Germinal center (tissue), 1 donor: Measurements from ENCODE around the gene EGLN1.

Experiments
- DNase-seq: peaks from one replicate; pipeline ENCODE4 v3.0.0; 2012; ENCODE audit warnings: mixed read lengths, low spot score

Gene EGLN1

DNA sequence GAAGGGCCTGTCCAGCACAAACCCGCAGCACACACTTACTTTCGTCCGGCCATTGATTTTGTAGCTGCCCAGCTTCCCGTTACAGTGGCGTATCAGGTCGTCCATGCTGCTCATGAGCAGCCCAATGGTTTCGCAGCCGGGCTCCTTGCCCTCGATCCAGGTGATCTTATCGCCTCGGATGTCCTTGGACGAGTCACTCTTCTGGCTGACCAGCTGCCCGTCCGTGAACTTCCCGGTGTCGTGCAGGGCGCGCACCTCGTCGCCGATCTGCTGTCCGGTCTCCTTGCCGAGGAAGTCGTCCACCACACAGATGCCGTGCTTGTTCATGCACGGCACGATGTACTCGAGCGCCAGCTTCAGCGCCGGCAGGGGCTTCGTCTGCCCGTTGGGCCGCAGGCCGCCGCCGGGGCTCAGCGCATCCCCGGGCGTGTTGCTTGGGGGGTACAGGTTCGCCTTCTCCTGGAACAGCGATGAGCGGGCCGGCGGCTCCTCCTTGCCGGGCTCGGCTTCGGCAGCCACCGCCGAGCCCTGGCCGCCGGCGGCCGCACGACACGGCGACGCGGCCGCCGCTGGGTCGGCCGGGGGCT, 1.0 kb downstream of the EGLN1 start:
- peak; percentile 47 for DNase-seq

DNA sequence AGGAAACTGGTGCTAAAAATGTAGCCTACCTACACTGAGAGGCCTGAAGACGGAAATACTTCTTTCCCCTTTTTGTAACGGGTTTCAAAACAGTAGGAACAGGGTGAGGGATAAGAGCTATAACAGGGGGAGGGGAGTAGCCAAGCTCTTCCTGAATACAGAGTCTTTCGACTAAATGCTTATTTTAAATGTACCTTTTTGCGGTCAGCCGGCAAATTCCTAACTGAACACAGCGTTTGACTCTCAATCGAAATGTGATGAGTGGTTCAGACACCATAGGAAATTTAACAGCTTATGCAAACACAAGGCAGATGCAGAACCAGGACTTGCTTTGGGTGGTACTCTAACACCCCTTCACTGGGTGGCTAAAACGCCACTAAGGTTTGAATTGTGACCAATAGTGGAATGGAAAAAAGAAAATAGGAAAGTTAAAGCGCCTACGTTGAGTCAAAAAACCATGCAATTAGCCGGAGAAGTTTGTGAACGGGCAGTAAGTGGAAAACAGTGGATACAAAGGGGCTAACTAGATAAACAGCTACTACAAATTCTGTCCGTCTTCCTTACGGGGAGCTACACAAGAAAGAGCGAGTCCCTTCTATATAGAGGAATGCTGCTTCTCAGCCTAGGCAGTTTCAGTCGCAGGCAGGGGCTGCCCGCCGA, 1.7 kb downstream of the EGLN1 start:
- peak; percentile 28 for DNase-seq

DNA sequence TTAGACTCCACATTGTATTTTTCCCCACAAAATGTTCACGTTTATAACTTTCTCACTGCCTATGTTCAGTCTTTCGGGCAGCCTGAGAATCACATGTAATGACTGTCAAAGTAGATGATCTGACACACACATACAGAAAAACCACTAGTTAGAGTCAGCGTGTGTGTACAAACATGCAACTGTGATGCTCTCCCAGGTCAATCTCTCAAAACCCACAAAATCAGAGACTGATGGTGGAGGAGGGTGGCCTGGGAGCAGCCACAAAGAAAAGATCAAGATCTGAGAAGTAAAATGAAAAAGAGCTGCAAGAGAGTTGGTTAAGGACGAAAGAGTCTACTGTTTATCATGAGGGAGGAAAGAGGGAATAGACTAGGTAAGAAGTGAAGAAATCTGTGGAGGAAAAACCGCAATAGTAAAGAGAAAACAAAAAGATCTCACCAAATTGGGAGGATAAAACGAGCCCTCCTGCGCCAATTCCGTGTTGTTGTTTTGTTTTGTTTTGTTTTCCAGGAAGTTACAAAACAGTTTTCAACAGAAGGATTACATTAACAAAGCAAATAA, 2.3 kb downstream of the EGLN1 start:
- no peak for DNase-seq

DNA sequence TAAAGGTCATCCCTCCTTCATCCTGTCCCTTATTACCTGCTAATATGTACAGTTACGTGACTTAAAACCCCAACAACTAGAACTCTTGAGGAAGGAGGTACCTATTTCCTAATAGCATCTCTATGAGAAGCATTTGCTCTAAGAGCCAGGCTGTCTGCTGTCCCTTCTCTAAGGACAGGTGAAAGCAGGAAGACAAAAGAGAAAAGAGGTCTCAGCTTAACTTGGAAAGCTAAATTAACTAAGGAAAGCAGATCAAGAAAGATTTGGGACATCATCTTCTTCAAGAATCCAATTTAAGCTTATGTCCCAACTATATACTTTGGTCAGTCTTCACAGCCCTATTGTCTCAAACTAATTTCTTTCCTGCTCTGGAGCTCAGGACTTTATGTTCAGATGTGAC, 2.9 kb downstream of the EGLN1 start:
- DNase-seq: no peak

DNA sequence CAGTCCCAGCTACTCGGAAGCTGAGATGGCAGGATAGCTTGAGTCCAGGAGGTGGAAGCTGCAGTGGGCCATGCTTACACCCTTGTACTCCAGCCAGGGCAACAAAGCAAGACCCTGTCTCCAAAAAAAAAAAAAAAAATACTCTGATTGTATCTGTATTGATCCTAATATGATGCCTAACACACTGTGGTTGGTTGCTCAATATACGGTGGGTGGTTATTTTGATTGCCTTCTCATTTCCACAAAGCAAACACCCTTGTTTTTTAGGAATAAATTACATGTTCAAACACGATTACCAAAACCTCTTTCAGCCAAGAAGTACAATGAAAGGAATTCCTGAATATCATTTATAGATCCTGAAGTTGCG, 3.4 kb downstream of the EGLN1 start:
- no peak for DNase-seq

DNA sequence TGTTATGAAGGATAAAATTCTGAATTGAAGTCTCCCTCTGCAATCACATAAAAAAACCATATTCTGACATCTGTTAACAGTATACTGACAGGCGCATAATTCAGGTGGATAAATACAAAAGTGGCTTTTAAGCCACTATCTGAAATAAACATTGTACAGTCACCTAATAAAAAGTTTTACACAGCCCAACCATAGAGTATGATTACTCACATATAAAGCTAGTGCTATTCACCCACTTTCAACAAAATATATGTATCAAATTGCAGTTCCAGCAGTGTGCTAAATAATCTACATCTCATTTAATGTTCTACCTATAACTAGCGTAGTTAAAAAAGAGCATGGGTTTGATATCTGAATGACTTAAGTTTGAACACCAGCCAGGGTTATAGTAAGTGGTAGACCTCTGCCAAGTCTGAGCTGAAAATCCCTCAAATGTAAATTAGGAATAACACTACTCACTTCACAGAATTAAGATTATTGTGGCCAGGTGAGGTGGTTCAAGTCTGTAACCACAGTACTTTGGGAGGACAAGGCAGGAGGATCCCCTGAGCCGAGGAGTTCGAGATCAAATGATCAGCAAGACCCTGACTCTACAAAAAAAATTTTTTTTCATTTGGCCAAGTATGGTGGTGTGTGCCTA, 3.9 kb downstream of the EGLN1 start:
- DNase-seq: no peak

- DNase-seq: no peak
Observed at GRCh38 chr1:231417513-231417912, 4.6 kb downstream of the EGLN1 start.

DNA sequence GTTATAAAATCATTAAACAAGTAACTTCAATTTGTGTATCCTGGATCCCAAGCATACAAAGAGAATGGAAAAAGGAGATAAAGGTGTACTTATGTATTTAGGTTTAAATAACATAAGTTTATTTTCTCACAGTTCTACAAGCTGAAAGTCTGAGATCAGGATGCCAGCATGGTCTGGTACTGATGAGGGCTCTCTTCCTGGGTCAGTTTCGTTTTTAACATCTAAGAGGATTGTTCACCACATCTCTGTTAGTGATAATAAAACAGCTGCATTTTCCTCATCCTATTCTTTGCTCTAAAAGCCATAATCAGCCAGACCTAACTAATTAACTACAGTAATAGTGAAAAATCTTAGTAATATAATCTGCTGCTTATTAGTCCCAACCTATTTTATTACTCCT, 5.2 kb downstream of the EGLN1 start:
- no peak for DNase-seq

GRCh38 chr1:231415018-231415583, 7.0 kb downstream of the EGLN1 start:
- DNase-seq: no peak

DNA sequence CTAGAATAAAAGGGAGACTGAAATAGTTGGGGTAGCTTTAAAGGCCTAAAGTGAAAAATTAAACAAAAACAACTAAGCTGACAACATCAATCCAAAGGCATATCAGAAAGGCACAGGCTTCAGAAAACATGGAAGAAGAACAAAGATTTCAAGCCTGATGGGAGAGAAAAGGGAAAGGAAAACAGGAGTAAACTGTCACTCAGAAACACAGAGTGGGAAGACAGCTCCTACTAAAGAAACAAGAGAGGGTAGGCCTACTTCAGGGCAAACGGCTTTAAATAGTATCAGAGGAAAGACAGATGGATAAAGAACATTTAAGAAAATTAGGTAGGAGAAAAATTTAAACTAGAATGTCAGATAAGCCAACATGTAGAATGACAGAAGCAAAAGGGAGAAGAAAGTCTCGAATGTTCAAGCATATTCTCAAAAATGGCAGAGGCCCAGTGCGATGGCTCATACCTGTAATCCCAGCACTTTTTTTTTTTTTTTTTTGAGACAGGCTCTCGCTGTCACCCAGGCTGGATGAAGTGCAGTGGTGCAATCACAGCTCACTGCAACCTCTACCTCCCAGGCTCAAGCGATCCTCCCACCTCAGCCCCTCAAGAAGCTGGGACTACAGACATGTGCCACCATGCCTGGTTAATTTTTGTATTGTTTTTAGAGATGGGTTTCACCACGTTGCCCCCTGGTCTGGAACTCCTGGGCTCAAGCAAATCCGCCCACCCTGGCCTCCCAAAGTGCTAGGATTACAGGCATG, 7.6 kb downstream of the EGLN1 start:
- DNase-seq: no peak

GRCh38 chr1:231413749-231414082, 8.4 kb downstream of the EGLN1 start:
- DNase-seq: no peak

- no peak for DNase-seq
Observed at GRCh38 chr1:231411036-231411531, 11.0 kb downstream of the EGLN1 start.

GRCh38 chr1:231410036-231410612, 12.0 kb downstream of the EGLN1 start:
- no peak for DNase-seq

- DNase-seq: no peak
Observed at GRCh38 chr1:231408528-231409094, 13.5 kb downstream of the EGLN1 start.

GRCh38 chr1:231407547-231408396, 14.3 kb downstream of the EGLN1 start:
- no peak for DNase-seq

DNA sequence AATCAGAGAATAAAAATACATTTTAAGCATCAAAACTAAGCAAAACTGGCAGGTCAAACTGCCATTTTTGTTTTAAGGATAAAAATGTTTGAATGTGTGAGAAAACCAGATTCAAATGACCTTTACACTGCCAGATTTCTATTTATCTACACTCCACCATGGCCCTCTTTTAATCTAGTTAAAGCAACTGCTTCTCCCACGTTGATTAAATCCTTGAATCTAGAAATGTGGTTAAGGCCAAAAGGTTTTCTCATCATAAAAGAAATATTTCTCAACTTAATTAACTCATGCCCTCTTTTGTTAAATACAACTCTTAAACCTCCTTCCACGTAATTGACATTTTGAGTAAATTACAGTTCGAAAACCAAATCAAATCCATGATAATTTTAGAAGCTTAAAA, 15.0 kb downstream of the EGLN1 start:
- DNase-seq: no peak

- DNase-seq: no peak
Observed at GRCh38 chr1:231404318-231404717, 17.8 kb downstream of the EGLN1 start.

GRCh38 chr1:231401478-231401877, 20.6 kb downstream of the EGLN1 start:
- DNase-seq: no peak

DNA sequence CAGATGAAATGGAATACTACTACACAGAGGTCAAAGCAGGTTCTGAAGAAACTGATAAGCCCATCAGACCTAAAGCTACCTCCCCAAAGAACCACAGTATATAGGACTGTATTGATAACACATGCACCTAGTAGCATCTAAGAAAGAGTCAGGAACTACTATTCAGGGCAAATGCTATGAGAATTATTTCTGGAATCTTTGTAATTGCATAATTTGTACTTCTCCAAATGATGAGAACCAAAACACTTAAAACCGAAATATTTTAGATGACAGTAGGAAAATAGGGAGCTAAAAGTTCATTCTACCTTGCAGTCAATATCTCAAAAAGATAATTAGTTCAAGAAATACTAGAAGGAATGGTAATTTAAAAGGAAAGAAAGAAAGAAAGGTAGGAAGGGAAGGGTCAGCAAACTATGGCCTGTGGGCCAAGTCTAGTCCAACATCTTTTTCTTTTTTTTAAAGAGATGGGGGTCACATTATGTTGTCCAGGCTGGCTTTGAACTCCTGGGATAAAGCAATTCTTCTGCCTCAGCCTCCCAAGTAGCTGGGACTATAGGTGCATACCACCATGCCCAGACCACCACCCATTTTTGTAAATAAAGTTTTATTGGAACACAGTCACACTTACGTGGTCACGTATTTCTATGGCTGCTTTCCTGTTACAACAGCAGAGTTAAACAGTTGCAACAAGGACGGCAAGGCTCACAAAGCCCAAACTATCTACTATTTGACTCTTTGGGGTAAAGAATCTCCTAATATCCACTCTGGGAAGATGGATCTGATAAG, 24.0 kb downstream of the EGLN1 start:
- no peak for DNase-seq

DNA sequence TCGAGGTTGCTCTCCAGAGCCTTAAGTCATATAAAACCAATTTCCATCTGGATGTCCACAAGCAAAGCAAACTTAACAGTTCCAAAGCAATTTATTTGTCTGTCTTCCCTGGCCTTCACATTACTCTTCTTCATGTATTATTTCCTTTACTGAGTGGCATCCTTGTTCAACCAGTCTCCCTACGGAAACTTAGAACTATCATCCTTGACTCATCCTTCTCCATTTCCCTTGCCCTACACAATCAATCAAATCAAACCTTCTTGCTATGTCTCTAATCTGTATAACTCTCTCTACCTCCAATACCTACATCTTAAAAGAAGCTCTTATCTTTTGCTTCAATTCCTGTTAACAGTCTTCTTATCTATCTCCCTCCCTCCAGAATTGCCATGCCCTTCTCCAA, 25.4 kb downstream of the EGLN1 start:
- DNase-seq: no peak
